Fibroblast of lung (primary cell): ENCODE data around the gene RET.

Source experiments
- EZH2 ChIP-seq: IDR thresholded peaks from 2 replicates; pipeline ENCODE4 v1.5.1; 2012; ENCODE audit warnings: low read length, control low read depth, mild to moderate bottlenecking; ENCODE audit errors: missing control alignments
- TF ChIP-seq, protein P1 (sequence below), 2 donors: IDR thresholded peaks in 1 of 2; conservative IDR thresholded peaks in 1 of 2; 1 replicate in 1 of 2; 2 replicates in 1 of 2; pipeline ENCODE4 v1.5.1; 2011 to 2012; ENCODE audit warnings: low read length in 2 of 2, control low read depth in 1 of 2, inconsistent platforms in 1 of 2, low read depth in 1 of 2, mild to moderate bottlenecking in 1 of 2

DNA sequence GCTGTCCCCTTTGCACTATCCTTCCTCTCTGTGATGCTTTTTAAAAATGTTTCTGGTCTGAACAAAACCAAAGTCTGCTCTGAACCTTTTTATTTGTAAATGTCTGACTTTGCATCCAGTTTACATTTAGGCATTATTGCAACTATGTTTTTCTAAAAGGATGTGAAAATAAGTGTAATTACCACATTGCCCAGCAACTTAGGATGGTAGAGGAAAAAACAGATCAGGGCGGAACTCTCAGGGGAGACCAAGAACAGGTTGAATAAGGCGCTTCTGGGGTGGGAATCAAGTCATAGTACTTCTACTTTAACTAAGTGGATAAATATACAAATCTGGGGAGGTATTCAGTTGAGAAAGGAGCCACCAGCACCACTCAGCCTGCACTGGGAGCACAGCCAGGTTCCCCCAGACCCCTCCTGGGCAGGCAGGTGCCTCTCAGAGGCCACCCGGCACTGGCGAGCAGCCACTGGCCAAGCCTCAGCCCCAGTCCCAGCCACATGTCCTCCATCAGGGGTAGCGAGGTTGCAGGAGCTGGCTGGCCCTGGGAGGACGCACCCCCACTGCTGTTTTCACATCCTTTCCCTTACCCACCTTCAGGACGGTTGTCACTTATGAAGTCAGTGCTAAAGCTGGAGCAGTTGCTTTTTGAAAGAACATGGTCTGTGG is 50.0 kb downstream of the RET start:
- TF ChIP-seq EZH2, result no peak
- TF ChIP-seq, protein P1, sequence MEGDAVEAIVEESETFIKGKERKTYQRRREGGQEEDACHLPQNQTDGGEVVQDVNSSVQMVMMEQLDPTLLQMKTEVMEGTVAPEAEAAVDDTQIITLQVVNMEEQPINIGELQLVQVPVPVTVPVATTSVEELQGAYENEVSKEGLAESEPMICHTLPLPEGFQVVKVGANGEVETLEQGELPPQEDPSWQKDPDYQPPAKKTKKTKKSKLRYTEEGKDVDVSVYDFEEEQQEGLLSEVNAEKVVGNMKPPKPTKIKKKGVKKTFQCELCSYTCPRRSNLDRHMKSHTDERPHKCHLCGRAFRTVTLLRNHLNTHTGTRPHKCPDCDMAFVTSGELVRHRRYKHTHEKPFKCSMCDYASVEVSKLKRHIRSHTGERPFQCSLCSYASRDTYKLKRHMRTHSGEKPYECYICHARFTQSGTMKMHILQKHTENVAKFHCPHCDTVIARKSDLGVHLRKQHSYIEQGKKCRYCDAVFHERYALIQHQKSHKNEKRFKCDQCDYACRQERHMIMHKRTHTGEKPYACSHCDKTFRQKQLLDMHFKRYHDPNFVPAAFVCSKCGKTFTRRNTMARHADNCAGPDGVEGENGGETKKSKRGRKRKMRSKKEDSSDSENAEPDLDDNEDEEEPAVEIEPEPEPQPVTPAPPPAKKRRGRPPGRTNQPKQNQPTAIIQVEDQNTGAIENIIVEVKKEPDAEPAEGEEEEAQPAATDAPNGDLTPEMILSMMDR (conservative IDR thresholded peaks at IDR 0.05 in 1 of 2, IDR thresholded peaks at IDR 0.05 in 1 of 2; ENCODE audit: low read depth in 1 of 2, low read length in 2 of 2), result no peak
